8988T (cell line): ENCODE data around the gene SHC2.

ENCODE experiments used
- DNase-seq: peaks from one replicate; pipeline ENCODE4 v3.0.0; 2011

Gene SHC2

GRCh38 chr19:460877-461720 lies at the start of gene SHC2:
Gene SHC2 (minus strand): TSS chr19:461033. CDS start chr19:460996, 37 bp downstream.
- no peak for DNase-seq

GRCh38 chr19:508204-509150 lies 47.6 kb upstream of the SHC2 start:
- DNase-seq = no peak

GRCh38 chr19:507286-508203 lies 46.7 kb upstream of the SHC2 start, which contains the start of gene TPGS1:
Gene TPGS1 (plus strand): TSS chr19:507497. CDS start chr19:507507, 10 bp downstream.
- DNase-seq = peak; percentile 95

- DNase-seq = peak; percentile 97
These were observed 45.8 kb upstream of the SHC2 start for GRCh38 chr19:506404-507285.

GRCh38 chr19:504616-505015 lies 43.8 kb upstream of the SHC2 start:
- no peak for DNase-seq

- no peak for DNase-seq
These were observed 40.8 kb upstream of the SHC2 start for GRCh38 chr19:501646-502045.

- peak; percentile 32 for DNase-seq
These were observed 38.3 kb upstream of the SHC2 start for GRCh38 chr19:498977-499623.

GRCh38 chr19:498511-498891 lies 37.7 kb upstream of the SHC2 start:
- peak; percentile 53 for DNase-seq

GRCh38 chr19:497869-498510 lies 37.2 kb upstream of the SHC2 start:
- DNase-seq = peak; percentile 47

- peak; percentile 33 for DNase-seq
These were observed 36.6 kb upstream of the SHC2 start for GRCh38 chr19:497491-497868.

- no peak for DNase-seq
These were observed 36.2 kb upstream of the SHC2 start for GRCh38 chr19:496986-497385.

- DNase-seq = no peak
These were observed 35.4 kb upstream of the SHC2 start, which contains the start of gene MADCAM1 for GRCh38 chr19:496112-496665. Gene MADCAM1 (plus strand): TSS chr19:496486. CDS start chr19:496500, 14 bp downstream.

GRCh38 chr19:495402-496111 lies 34.7 kb upstream of the SHC2 start:
- peak; percentile 96 for DNase-seq

GRCh38 chr19:495081-495401 lies 34.2 kb upstream of the SHC2 start:
- peak; percentile 37 for DNase-seq

- no peak for DNase-seq
These were observed 33.6 kb upstream of the SHC2 start for GRCh38 chr19:494171-495080.

- no peak for DNase-seq
These were observed 32.7 kb upstream of the SHC2 start for GRCh38 chr19:493391-494170.

- peak; percentile 41 for DNase-seq
These were observed 31.3 kb upstream of the SHC2 start for GRCh38 chr19:492091-492531.
